Fibroblast of the aortic adventitia (primary cell): ENCODE results near the gene LETMD1. TPM values are rescaled to one million over a fixed set of nuclear protein-coding genes. Genes with fewer than 3 reads are reported as not detected.

Experiments used
- DNase-seq: peaks from one replicate; pipeline ENCODE4 v3.0.0-alpha.2; 2010; ENCODE audit warnings: low read depth
- H3K4me3 ChIP-seq: 2 replicates; pipeline ENCODE4 v1.5.1; 2011; ENCODE audit warnings: low read depth, mild to moderate bottlenecking, control low read depth, low read length, moderate library complexity
- total RNA-seq: library from RNA; depleted of rRNA; stranded (reverse); fragments of >200 nt; gene quantifications from 2 replicates; pipeline ENCODE4 v1.2.3, GENCODE V29; 2012; ENCODE audit warnings: low replicate concordance
- TF ChIP-seq, protein P1 (sequence below): IDR thresholded peaks from 2 replicates; pipeline ENCODE4 v1.5.1; 2011; ENCODE audit warnings: mild to moderate bottlenecking, low read length, control low read depth, inconsistent platforms; ENCODE audit not compliant: insufficient read depth

Gene LETMD1
- total RNA-seq, 1 donor = 40.6 TPM

DNA sequence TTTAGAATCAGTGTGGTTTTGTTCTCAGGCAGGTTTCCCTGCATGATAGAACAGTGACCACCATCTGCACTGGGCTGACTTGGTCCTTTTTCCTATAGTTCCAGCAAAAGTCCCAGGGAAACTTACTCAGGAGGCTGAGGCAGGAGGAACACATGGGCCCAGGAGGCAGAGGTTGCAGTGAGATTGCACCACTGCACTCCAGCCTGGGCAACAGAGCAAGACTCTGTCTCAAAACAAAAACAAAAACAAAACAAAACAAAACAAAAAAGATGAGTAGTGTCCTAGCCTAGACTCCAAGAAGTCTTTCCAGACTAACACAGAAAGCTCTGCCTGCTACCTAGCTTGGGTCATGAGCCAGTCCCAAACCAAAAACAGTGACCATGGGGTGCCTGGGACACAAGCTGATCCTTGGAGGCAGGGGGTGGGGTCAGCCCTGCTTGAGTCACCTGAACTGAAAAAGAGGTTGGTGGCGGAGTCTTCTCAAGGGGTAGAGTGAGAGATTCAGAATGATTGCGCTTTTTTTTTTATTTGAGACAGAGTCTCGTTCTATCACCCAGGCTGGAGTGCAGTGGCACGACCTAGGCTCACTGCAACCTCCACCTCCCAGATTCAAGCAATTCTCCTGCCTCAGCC is 14.6 kb upstream of the LETMD1 start:
- H3K4me3 ChIP-seq = no peak overlapping the region
- TF ChIP-seq, protein P1, sequence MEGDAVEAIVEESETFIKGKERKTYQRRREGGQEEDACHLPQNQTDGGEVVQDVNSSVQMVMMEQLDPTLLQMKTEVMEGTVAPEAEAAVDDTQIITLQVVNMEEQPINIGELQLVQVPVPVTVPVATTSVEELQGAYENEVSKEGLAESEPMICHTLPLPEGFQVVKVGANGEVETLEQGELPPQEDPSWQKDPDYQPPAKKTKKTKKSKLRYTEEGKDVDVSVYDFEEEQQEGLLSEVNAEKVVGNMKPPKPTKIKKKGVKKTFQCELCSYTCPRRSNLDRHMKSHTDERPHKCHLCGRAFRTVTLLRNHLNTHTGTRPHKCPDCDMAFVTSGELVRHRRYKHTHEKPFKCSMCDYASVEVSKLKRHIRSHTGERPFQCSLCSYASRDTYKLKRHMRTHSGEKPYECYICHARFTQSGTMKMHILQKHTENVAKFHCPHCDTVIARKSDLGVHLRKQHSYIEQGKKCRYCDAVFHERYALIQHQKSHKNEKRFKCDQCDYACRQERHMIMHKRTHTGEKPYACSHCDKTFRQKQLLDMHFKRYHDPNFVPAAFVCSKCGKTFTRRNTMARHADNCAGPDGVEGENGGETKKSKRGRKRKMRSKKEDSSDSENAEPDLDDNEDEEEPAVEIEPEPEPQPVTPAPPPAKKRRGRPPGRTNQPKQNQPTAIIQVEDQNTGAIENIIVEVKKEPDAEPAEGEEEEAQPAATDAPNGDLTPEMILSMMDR = no peak
- no peak for DNase-seq

DNA sequence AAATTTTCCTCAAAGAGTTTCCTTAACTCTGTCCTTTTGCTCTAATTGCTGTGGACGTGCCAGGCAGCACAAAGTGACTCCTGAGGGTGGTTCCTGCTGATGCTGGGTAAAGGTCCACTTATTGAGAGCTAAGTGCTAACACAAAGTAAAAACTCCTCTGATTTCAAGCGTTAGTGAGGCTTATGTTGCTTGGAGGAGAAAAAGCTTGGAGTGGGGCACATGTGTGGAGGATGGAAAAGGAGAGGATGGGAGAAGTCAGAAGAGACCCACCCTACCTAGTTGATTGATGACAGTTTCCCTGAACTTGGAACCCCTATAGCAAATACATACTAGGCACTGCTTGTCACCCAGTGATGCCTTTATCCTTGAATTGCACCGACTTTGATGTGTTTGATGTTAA is 11.8 kb upstream of the LETMD1 start:
- TF ChIP-seq, protein P1 = no peak
- no peak for DNase-seq
- H3K4me3 ChIP-seq = no peak overlapping the region

GRCh38 chr12:51048661-51049251 is 629 bp downstream of the LETMD1 start:
- TF ChIP-seq, protein P1 = no peak
- DNase-seq = no peak
- peak overlapping the region; percentile 92 for H3K4me3 ChIP-seq

DNA sequence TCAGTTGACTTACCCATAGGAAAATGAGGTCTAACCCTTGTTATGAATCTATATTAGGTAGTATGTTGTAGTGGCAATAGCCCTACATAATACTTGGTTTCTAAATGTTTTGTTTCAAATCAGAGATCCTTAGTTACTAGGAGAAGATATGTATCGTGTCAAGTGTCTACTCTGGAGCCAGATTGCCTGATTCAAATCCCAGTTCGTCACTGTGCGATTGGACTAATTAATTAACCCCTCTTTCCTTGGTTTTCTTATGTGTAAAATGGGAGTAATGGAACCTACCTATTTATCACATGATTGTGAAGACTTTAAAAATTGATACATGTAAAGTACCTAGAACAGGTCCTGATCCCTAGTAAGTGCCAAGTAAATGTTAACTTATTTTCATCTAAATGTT is 1.4 kb downstream of the LETMD1 start:
- TF ChIP-seq, protein P1 = no peak
- H3K4me3 ChIP-seq = peak overlapping the region; percentile 92

GRCh38 chr12:51051787-51052186 is 3.7 kb downstream of the LETMD1 start:
- TF ChIP-seq, protein P1 = no peak
- DNase-seq = no peak
- H3K4me3 ChIP-seq = no peak overlapping the region

More for the DNA sequence above, 1.4 kb downstream of the LETMD1 start:
- DNase-seq = no peak

GRCh38 chr12:51055060-51055459 is 6.9 kb downstream of the LETMD1 start:
- no peak for DNase-seq
- no peak overlapping the region for H3K4me3 ChIP-seq
- TF ChIP-seq, protein P1 = no peak
